A549 (cell line): Measurements from ENCODE around the gene DLGAP1.

Experiments
- CTCF ChIP-seq: fragments of >200 bp; sonication (Bioruptor Twin); formaldehyde crosslinking; IDR thresholded peaks from 3 replicates; pipeline ENCODE4 v1.5.1; 2016
- JUN ChIP-seq, 2 experiments: fragments of >200 bp; sonication (Bioruptor Twin); formaldehyde crosslinking; IDR thresholded peaks; 2 replicates in 1 of 2; 3 replicates in 1 of 2; pipeline ENCODE4 v1.6.1; 2016 to 2017
- POLR2A ChIP-seq: IDR thresholded peaks from 2 replicates; pipeline ENCODE4 v1.6.1; 2012; ENCODE audit warnings: mild to moderate bottlenecking, low read length
- RAD21 ChIP-seq, 2 experiments: fragments of >200 bp in 1 of 2; sonication (Bioruptor Twin) in 1 of 2; formaldehyde crosslinking in 1 of 2; IDR thresholded peaks in 1 of 2; conservative IDR thresholded peaks in 1 of 2; 2 replicates in 1 of 2; 3 replicates in 1 of 2; pipeline ENCODE4 v1.6.1; 2012 to 2018; ENCODE audit warnings: inconsistent platforms in 1 of 2

- no peak for TF ChIP-seq POLR2A
- TF ChIP-seq CTCF: no peak
- no peak for TF ChIP-seq RAD21 (conservative IDR thresholded peaks at IDR 0.05 in 1 of 2, IDR thresholded peaks at IDR 0.05 in 1 of 2)
- no peak for TF ChIP-seq JUN (IDR thresholded peaks at IDR 0.05)
Measured at GRCh38 chr18:3675446-3675845, 779.7 kb downstream of the DLGAP1 start.
